ENCODE results near the gene P4HB. TPM values are rescaled to one million over a fixed set of nuclear protein-coding genes. Genes with fewer than 3 reads are reported as not detected.
A peak's percentile ranks its signal among the peaks of the same experiment; 100 is the strongest.

P4HB gene
- total RNA-seq, 1 experiment from 2014 or later: 777 TPM

- no peak for DNase-seq
- Mint-ChIP-seq H3K4me1 (ENCODE audit: low read depth, unreplicated experiment) (peaks cover 10% of the 10 kb centered on the region), H3K4me3 (ENCODE audit: low read depth, unreplicated experiment) (peak within 1 kb of the TSS; percentile 79), H3K27me3 (ENCODE audit: unreplicated experiment) (no peaks in the 10 kb centered on the region), H3K9me3 (ENCODE audit: low read depth, unreplicated experiment) (no peaks in the 10 kb centered on the region), H3K36me3 (ENCODE audit: insufficient read depth, unreplicated experiment) (peaks cover 46% of the 10 kb centered on the region), H3K27ac (ENCODE audit: unreplicated experiment) (peak within 1 kb of the TSS; percentile 58)
- TF ChIP-seq, protein P1, sequence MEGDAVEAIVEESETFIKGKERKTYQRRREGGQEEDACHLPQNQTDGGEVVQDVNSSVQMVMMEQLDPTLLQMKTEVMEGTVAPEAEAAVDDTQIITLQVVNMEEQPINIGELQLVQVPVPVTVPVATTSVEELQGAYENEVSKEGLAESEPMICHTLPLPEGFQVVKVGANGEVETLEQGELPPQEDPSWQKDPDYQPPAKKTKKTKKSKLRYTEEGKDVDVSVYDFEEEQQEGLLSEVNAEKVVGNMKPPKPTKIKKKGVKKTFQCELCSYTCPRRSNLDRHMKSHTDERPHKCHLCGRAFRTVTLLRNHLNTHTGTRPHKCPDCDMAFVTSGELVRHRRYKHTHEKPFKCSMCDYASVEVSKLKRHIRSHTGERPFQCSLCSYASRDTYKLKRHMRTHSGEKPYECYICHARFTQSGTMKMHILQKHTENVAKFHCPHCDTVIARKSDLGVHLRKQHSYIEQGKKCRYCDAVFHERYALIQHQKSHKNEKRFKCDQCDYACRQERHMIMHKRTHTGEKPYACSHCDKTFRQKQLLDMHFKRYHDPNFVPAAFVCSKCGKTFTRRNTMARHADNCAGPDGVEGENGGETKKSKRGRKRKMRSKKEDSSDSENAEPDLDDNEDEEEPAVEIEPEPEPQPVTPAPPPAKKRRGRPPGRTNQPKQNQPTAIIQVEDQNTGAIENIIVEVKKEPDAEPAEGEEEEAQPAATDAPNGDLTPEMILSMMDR (IDR thresholded peaks at IDR 0.05; ENCODE audit: unreplicated experiment): no peak
- BruUV-seq (replicated peaks): no TSS peak
- intact Hi-C loops (cut with micrococcal nuclease; ENCODE audit: unreplicated experiment): no loop called here
- CTCF ChIA-PET: no interaction called here
These were observed 25.5 kb downstream of the P4HB start, which contains the start of gene PPP1R27 for GRCh38 chr17:81834831-81835267. PPP1R27 (minus strand) TSS chr17:81835050; CDS start chr17:81834953, 97 bp downstream.

DNA sequence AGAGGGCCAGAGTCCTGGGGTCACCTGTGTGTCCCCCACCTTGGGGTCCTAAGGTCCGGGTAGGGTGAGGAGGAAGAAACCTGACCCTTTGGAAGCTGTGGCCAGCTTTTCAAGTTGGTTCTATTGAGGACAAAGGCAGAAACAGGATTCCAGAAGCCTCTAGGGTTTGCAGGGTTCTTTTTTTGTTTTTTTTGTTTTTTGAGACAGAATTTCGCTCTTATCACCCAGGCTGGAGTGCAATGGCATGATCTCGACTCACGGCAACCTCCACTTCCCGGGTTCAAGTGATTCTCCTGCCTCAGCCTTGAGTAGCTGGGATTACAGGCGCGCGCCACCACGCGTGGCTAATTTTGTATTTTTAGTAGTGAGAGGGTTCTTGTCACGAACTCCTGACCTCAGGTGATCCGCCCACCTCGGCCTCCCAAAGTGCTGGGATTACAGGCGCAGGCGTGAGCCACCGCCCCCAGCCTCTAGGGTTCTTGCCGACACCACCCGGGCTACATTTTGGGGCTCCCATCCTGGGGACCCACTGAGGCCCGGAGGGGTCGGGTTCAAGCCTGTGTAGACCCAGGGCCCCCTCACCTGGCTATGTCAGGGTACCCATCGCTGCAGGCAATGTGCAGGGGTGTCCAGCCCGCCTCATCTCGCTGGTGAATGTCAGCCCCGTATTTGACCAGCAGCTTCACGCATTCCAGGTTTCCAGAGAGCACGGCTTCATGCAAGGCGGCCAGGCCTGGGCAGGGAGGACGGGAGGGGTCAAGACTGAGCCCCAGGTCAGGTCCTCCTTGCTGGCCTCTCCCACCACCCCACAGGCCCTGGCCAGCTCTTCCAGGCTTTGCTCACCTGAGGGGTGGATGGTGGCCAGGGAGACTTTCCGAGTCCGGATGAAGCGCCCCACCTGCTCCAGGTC lies 26.2 kb downstream of the P4HB start:
- Mint-ChIP-seq H3K36me3 (ENCODE audit: insufficient read depth, unreplicated experiment) (peaks cover 47% of the 10 kb centered on the region), H3K4me1 (ENCODE audit: low read depth, unreplicated experiment) (peaks cover 10% of the 10 kb centered on the region), H3K27ac (ENCODE audit: unreplicated experiment) (peak overlapping the region; percentile 58), H3K4me3 (ENCODE audit: low read depth, unreplicated experiment) (peak overlapping the region; percentile 79), H3K27me3 (ENCODE audit: unreplicated experiment) (no peaks in the 10 kb centered on the region), H3K9me3 (ENCODE audit: low read depth, unreplicated experiment) (no peaks in the 10 kb centered on the region)
- no TSS peak for BruUV-seq (replicated peaks)
- DNase-seq: no peak
- intact Hi-C loops (cut with micrococcal nuclease; ENCODE audit: unreplicated experiment): no loop called here
- CTCF ChIA-PET: interaction anchor here (1.3 kb wide), 1 partner anchor 19 kb away, joined by 3 read pairs; no protein-coding TSS in a partner anchor
- TF ChIP-seq, protein P1 (IDR thresholded peaks at IDR 0.05; ENCODE audit: unreplicated experiment): no peak

DNA sequence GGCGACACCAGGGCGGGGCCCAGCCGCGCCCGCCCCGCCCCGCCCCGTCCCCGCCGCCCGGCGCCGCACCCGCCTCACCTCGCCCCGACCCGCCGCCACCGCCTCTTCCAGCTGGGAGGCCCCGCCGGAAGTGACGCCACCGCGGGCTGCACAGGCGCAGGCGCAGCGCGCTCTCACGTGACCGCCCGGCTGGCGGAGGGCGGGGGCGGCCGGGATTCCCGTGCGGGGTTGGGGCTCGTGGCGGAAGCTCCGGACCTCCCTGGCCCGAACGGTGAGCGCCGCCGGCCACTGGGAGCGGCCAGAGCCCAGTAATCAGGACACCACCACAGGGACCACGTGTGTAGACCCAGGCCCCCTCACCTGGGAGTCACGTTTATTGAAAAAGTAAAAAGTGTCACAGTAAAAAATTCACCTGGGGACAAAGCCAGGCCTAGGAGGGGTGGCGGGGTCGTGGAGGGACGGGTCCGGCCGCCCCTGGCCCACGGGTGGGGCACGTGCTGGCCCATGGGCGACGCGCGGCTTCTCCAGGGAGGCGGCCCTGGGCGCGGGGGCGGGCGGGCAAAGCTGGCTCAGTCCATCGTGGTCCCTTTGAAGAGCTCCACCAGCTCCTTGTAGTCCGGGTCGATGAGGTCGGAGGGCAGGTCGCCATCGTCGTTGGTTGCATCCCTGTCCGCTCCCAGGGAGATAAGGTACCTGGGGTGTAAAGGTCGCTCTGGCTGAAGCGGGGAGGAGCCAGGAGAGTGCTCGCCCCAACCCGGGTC lies 27.0 kb downstream of the P4HB start, which contains the start of gene MCRIP1:
Gene MCRIP1 (minus strand): TSS at position 132 of the 761 bp plus-strand sequence. CDS start 8,785 bp downstream, outside the sequence.
- BruUV-seq (replicated peaks): TSS peak; percentile 78
- peak; percentile 98 for DNase-seq
- Mint-ChIP-seq H3K9me3 (ENCODE audit: low read depth, unreplicated experiment) (no peaks in the 10 kb centered on the region), H3K27ac (ENCODE audit: unreplicated experiment) (peak within 1 kb of the TSS; percentile 79), H3K4me3 (ENCODE audit: low read depth, unreplicated experiment) (peak within 1 kb of the TSS; percentile 79), H3K36me3 (ENCODE audit: insufficient read depth, unreplicated experiment) (peaks cover 43% of the 10 kb centered on the region), H3K27me3 (ENCODE audit: unreplicated experiment) (no peaks in the 10 kb centered on the region), H3K4me1 (ENCODE audit: low read depth, unreplicated experiment) (peaks cover 15% of the 10 kb centered on the region)
- CTCF ChIA-PET: interaction anchor here (0.8 to 1.3 kb wide), 2 partner anchors 18 to 95 kb away, joined by 3 to 4 read pairs; no protein-coding TSS in a partner anchor
- intact Hi-C loops (cut with micrococcal nuclease; ENCODE audit: unreplicated experiment): no loop called here
- TF ChIP-seq, protein P1 (IDR thresholded peaks at IDR 0.05; ENCODE audit: unreplicated experiment): no peak

- peak overlapping the region; percentile 79 for H3K4me3 Mint-ChIP-seq (ENCODE audit: low read depth, unreplicated experiment)
- TF ChIP-seq, protein P1 (IDR thresholded peaks at IDR 0.05; ENCODE audit: unreplicated experiment): no peak
- H3K4me1 Mint-ChIP-seq (ENCODE audit: low read depth, unreplicated experiment): peaks cover 18% of the 10 kb centered on the region
- intact Hi-C loops (cut with micrococcal nuclease; ENCODE audit: unreplicated experiment): no loop called here
- H3K27ac Mint-ChIP-seq (ENCODE audit: unreplicated experiment): peak overlapping the region; percentile 79
- no peaks in the 10 kb centered on the region for H3K27me3 Mint-ChIP-seq (ENCODE audit: unreplicated experiment)
- peaks cover 43% of the 10 kb centered on the region for H3K36me3 Mint-ChIP-seq (ENCODE audit: insufficient read depth, unreplicated experiment)
- no peaks in the 10 kb centered on the region for H3K9me3 Mint-ChIP-seq (ENCODE audit: low read depth, unreplicated experiment)
- no peak for DNase-seq
- CTCF ChIA-PET: interaction anchor here (0.8 kb wide), 1 partner anchor 95 kb away, joined by 4 read pairs; no protein-coding TSS in a partner anchor
- no TSS peak for BruUV-seq (replicated peaks)
These were observed 27.7 kb downstream of the P4HB start for GRCh38 chr17:81832608-81833159.
